ENCODE results near the gene NPR2.
A peak's percentile ranks its signal among the peaks of the same experiment; 100 is the strongest.

Gene NPR2

DNA sequence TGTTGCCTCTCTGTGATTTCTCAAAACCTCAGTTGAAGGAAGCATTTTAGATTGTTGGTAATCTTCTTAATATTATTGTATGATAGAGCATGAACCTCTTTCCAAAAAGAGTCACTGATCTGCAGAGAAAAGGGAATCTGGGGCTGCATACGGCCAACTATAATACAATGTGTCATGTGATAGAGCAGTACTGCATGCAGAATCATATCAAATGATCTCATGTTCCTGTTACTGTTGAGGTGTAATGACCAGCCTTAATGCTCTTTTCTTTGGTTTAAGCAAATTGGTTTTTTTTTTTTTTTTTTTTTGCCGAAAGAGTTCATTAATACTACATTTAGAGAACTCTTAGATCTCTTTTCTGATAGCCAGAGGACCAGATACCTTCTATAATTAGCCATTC is 24.4 kb upstream of the NPR2 start:
- DNase-seq: no peak

DNA sequence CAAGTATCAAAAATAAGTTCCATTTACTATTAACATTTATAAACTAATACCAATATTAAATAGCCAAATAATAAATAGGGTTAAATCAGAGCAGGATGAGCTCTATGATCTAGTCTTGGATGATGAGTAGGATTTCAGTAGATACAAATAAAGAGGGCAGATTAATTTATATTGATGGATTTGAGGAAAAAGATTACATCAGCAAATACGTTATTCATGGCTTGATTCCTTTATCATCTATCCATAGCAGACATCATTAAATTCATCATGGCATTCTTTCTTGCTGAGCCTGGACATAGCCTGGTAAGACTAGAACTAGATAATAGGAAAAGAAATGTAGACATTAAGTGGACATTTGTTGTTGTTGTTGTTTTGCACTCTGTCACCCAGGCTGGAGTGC is 23.9 kb upstream of the NPR2 start:
- DNase-seq: no peak

DNA sequence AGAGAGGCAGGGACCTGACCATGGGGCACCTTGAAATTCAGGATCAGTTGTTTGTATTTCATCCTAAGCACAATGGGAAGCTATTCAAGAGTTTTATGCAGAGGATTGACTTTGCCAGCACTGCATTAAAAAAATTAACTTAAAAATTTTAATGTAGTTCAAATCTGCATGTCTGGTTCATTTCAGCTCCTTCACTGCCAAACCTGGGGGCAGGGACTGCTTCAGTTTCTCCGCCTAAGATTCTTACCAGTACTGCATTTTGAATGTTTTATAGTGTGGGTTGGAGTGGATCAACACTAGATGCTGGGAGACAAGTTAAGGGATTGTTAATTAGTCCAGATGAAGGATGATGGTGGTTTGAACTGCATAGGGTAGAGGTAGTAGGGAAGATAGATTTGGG is 21.6 kb upstream of the NPR2 start:
- DNase-seq: no peak

DNA sequence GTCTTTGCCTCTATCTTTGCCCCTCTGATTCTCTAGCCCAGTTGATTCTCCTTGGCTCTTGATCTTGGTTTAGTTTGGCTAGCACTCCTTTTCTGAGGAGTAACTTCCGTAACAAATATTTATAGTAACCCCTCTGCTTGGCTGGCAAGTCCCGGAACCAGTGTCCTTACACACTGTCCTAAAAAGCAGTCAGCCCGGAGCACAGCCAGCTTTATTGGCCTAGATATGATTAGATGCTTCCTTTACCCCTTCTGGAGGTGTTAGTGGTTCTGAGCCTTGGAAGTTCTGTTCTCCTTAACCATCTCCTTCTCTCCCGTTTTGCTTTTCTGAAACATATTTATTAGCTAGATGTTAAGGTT is 20.3 kb upstream of the NPR2 start:
- DNase-seq: no peak

DNA sequence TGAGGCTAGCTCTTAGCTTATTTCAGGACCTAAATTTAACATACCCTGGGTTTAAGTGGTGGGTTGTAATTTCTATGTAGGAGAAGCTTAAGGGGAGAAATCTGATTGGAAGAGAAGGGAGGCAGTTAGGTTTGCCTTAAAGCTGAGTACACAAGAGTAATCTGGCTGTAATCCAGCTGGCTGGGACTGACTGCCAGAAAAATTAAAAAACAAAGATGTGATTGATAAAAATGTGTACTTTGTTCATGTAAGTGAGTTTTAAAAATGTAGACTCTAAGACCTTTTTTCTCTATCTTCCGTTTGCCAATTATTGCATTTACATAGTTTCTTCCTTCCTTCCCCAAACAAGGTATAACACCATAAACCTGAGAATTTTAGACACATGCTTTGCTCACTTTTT is 19.9 kb upstream of the NPR2 start:
- peak; percentile 65 for DNase-seq

DNA sequence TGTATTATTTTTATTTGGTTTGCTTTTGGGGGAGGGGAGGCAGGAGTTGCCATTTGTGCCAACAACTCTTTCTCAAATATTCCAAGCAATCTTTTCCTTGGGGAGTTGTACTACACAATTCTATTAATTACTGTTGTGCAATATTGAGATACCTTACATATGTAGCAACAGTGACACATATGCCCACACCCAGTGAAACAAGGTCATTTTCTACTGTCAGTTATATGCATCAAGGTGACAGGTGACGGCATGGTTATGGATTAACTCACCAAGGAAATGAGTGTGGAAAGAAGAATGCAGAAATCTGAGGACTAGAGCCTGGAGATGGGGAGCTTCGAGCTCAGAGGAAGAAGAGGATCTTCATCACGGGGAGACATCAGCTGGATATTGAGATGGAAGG is 19.4 kb upstream of the NPR2 start:
- DNase-seq: no peak

DNA sequence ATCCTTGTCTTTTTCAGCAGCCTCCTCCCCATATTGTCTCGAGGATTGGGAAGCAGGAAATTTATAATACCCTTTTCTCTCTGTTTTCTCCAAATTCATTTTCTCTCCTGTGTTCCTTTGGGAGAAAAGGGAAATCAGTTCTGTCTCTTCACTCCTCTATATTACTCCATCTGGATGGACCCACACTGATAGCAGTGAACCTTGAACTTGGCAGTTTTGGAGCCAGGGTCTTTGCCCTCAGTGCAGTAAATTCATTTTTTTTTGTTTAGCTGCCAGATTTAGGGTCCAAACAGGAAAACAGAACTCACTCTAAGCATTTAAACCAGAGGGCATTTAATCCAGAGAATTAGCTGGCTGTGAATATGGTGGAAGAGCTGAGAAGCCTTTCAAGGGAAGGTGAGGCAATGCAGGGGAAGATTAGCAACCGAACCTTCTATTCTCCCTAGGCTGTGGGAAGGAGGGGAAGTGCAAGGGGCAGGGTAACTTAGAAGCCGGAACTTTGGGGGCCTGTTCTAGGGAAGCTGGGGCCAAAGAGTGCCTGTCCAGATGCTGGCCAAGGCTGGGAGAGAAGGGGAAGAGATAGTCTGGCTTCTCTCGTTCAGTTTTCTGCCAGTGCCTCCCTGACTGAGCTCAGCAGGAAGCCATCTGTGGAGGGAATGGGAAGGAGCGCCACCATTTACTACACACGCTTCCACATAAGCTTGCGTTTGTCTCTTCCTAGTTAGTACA is 16.3 kb upstream of the NPR2 start:
- DNase-seq: no peak

DNA sequence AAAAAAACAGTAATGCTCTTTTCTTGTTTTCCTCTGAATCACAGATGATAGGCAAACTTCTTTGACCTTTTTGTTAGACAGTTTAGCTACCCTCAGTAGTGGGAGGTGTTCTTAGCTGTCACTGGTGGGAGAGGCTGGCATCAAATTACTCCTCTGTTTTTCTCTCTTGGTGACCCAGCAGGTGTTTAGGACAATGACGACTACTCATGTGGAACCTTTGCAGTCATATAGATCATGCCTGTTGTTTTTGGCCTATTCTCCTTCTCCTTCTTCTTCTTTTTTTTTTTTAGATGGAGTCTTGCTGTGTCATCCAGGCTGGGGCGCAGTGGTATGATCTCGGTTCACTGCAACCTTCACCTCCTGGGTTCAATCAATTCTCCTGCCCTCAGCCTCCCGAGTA is 15.4 kb upstream of the NPR2 start:
- DNase-seq: no peak

DNA sequence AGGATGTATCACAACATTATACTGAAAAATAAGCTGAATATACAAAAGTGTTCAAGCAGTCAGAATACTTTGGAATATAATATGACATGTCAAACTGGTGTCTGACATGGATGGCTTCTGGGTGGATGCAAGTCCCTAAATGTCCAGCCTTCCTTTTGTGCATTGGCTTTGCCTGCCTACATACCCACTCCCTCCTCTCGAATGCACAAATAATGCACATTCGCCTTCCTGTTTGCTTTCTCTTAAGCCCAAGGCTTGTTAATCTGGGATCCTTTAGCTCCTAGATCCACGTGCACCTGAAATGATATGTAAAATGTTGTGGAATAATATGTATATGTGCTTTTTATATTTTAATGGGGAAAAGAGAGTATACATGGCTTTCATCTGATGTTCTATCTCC is 12.9 kb upstream of the NPR2 start:
- no peak for DNase-seq

DNA sequence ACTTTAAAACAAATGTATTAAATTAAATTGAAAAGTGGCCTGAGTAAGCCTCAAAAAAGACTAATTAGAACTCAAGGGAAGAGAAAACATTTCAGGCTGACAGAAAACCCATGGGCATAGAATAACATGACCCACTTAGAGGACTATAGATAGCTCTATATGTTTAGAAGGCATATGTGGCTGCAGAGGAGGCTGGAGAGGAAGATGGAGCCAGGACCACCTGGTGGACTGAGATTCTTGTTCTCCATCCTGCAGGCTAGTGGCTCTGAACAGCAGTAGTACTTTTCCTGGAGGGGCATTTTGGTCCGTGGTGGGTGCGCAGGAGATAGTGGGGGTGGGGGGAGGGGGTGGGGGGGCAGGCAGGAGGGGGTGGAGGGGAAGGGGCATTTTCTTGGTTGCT is 10.3 kb upstream of the NPR2 start:
- no peak for DNase-seq

DNA sequence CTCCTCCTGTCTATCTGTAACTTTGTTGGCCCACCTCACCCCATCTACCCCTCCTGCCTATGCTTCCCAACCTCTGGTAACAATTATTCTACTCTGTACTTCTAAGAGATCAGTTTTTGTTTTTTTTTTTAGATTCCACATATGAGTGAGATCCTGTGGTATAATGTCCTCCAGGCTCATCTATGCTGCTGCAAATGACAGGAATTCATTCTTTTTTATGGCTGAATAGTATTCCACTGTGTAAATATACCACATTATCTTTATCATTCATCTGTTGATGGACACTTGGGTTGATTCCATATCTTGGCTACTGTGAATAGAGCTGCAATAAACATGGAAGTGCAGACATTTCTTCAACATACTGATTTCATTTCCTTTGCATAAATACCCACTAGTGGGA is 8.0 kb upstream of the NPR2 start:
- no peak for DNase-seq

DNA sequence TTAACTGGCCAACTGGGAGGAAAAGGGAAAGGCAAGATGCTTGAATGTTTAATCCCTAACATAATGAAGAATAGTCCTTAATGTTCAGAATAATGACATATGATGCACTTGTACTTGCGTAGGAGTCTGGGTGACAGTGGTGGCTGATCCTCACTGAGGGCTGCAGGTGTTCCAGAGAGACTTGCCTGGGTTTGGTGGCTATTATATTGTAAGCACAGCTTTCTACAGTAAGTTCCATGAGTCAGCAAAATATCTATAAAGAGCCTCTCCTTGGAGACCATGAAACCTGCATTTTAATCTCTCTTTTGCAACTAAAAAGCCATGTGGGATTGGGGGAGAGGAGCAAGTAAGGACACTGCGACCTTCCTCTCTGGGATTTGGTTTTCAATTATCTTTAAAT is 1.9 kb upstream of the NPR2 start:
- no peak for DNase-seq

DNA sequence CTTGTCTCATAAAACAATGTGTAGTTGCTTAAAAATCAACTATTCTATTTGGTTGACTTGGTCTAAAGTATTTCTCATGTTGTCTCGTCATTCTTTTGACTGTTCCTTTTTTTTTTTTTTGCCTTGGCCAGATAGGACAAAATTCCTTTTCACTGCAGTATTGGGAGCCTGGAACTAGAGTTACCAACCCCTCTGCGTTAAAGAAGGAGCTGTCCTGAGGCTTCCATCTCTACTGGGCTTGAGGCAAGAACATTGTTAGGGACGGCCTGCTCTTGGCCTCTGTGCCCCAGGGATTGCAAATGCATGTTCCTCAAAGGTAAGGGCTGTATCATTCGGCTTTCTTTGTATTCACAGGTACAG is 1.4 kb upstream of the NPR2 start:
- no peak for DNase-seq

DNA sequence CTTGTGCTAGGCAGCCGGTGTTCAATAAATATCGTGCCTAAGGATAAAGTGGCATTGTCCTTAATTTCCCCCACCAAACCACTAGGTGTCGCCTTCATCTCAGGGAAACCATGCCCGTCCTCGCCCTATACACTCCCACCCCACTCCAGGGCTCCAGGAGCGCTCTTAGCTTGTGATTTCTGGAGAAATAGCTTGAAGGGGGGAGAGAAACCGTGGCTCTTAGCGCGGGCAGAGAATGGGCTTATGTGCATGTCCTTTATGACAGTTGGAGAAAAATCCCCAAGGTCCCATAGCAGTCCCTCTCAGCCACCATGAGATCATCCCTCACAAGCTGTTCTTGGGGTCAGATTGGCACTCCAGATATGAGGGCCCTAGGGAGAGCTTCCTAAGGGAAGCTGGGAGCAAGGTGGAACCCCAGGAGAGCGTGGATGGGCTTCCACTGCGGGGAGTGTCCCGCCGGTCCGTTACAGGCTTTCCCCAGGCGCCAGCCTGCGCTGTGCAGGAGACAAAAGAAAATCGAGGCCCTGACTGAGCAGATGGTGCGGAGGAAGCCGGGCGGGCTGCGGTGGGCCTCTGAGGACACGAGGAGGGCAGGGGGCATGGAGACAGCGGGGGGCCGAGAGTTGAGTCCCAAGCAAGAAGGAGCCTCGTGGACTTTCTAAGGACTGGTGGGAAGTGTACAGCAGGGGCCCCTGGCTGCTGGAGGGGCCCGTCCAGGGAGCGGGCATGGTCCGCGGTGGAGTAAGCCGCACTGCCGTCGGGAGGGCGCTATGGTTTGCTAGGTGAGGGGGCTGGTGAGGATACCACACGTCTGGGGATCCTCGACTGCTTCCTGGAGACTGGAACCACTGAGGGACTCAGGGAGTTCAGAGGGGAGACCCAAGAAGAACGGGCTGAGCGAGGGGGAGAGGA is 750 bp upstream of the NPR2 start:
- DNase-seq: peak; percentile 78

DNA sequence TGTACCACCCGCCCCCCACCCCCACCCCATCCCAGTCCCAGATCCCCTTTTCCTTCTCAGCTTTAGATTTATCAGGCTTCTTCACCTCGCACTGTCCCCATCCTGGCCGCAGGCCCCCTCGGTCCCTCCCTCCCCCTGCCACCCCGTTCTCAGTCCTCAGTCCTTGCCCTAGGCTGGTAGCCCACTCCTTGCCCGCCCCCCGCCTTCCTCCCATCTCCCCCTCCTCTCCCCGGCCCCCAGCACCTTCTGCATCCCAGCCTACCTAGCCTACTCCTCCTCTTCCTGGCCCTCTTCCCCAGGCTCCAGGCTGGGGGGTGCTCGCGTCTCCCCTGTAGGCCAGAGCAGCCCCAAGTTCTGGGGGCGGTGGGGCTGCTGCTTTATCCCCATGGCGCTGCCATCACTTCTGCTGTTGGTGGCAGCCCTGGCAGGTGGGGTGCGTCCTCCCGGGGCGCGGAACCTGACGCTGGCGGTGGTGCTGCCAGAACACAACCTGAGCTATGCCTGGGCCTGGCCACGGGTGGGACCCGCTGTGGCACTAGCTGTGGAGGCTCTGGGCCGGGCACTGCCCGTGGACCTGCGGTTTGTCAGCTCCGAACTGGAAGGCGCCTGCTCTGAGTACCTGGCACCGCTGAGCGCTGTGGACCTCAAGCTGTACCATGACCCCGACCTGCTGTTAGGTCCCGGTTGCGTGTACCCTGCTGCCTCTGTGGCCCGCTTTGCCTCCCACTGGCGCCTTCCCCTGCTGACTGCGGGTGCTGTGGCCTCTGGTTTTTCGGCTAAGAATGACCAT is 828 bp downstream of the NPR2 start:
- DNase-seq: no peak

DNA sequence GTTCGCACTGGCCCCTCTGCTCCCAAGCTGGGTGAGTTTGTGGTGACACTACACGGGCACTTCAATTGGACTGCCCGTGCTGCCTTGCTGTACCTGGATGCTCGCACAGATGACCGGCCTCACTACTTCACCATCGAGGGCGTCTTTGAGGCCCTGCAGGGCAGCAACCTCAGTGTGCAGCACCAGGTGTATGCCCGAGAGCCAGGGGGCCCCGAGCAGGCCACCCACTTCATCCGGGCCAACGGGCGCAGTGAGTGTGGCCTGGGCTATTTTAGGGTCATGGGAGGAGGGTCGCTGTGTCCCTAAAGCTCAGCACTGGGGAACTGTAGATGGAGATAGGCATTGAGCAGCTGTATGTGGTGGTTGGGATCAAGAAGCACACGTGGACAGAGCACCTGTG is 1.4 kb downstream of the NPR2 start:
- no peak for DNase-seq

DNA sequence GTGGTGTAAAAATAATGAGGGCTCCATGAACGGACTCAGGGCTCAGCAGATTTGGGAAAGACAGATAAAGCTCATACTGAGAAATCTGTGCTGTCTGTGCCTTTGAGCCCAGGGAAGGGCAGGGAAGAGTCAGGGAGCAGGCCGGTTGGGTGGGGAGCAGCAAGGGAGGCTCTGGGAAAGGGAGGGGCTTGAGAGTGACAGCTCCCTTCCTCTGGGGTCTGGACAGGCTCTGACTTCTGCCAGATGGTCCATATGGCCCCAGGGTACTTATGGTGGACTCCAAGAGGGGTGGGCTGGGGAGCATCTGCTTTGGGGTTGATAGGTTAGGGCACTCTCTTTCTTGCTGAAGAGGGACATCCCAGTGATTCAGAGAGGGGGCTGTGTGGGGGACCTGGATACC is 2.1 kb downstream of the NPR2 start:
- DNase-seq: no peak

DNA sequence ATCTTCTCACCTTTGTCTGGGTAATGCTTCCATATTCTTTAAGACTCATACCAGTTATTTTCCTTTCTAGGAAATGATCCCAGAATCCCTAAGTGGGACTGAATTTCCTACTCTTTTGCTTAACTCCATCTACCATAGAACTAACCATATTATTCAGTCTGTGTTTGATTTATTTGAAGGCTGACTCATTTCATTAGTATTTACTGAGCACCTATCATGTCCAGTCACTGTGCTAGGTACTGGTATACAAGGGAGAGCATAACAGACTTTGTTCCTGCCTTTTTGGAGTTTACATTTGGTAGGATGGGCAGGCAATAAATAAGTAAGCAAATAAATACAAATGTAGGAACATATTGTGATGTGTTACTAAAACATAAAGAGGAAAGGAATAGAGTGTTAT is 4.3 kb downstream of the NPR2 start:
- no peak for DNase-seq

DNA sequence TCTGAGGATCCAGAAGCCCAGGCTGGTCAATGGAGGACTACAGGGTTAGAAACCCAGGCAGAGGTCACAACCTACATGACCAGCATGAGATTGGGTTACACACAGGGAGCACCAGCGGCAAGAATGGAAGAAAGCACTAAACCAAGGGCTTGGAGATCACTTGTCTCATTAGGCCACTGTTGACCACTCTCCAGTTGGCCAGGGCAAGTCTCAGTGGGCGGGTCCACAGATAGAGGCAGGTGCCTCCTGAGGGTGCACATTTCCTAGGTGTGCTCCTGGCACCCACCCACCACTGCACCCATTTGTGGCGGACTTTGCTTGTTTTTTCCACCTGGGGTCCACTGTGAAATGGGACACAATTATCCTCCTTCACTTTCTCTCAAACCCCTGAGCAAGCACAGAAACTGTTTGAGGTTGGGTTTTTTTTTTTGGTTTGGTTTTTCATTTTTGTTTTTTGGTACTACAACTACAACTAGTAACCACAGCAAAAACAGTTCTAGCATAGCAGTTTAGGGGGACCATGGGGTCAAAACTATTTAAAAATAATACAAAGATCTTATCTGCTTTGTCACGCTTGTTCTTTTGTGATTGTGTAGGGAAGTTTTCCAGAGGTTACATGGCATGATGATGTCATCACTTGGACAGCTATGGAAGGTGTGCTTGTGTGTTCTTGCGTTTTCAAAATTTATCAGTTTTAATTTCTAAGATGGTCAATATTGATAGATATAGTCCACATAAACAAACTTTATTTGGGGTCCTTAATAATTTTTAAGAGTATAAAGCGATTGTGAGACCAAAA is 6.1 kb downstream of the NPR2 start:
- no peak for DNase-seq

DNA sequence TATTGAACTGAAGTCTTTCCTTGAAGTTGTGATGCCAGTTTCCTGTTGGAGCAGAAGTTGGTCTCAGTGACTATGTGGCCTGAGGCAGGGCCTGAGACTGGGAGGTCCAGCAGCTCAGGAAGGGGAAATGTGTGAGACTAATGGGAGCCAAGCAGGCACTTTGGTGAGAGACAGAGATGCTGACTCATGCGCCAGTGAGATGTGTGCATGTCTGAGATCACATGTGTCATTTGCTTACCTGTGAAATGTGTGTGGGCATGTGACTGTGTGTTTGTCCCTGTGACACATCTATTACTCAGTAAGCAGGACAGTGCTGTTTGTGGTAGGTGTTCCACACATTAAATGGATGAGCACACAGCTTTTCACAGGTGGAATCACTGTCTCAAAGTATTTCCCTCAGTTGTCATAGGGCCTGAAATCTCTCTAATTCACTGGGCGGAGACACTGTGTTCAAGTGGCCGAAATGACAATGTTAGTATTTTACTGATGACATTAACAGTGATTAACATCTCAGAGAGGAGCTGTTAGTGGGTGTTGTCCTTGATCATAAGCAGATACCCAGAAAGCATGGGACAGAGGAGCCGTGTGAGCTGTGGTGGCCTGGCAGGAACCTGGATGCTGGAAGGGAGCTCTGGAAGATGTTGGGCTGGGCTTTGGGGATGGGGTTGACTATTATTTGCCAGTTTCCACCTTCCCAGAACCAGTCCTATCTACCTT is 7.4 kb downstream of the NPR2 start:
- no peak for DNase-seq

DNA sequence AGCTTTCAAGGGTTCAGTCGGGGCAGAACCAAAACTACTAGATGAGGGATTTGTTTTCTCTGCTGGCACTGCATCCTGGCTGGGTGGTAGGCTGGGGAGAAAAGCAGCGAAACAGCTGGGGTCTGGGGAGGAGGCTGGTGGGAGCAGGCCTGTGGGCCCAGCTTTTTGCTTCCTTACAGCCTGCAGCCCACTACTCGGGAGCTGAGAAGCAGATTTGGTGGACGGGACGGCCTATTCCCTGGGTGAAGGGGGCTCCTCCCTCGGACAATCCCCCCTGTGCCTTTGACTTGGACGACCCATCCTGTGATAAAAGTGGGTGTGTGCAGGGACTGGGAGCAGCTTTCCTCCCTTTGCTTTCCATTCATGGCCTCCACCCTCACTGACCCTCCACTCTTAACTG is 9.1 kb downstream of the NPR2 start:
- no peak for DNase-seq
